ENCODE results near the gene CAMTA2. TPM values are rescaled to one million over a fixed set of nuclear protein-coding genes. Genes with fewer than 3 reads are reported as not detected.

Gene CAMTA2
- total RNA-seq, 1 experiment from 2014 or later: 9.2 TPM

GRCh38 chr17:5034063-5034462 is 46.6 kb upstream of the CAMTA2 start:
- H3K27me3 Mint-ChIP-seq (ENCODE audit: low read depth): peaks cover 26% of the 10 kb centered on the region
- no peak for DNase-seq (ENCODE audit: low spot score)
- H3K9me3 Mint-ChIP-seq: no peaks in the 10 kb centered on the region
- no peak overlapping the region for H3K4me3 Mint-ChIP-seq
- ChIA-PET POLR2A (no interaction called here), CTCF (interaction anchor here (1.2 to 2.9 kb wide), 3 partner anchors 28 to 125 kb away, joined by 5 to 23 read pairs (median 10); no protein-coding TSS in a partner anchor)
- TF ChIP-seq FOXP4 (CRISPR knock-in tag; IDR thresholded peaks at IDR 0.05): no peak
- no peak for TF ChIP-seq ZNF416 (CRISPR knock-in tag; IDR thresholded peaks at IDR 0.05)
- no peak for TF ChIP-seq TP53 (CRISPR knock-in tag; IDR thresholded peaks at IDR 0.05)
- no peak for TF ChIP-seq MAX (CRISPR knock-in tag; IDR thresholded peaks at IDR 0.05)
- TF ChIP-seq ZBTB43 (CRISPR knock-in tag; IDR thresholded peaks at IDR 0.05): no peak
- TF ChIP-seq IRF1 (CRISPR knock-in tag; IDR thresholded peaks at IDR 0.05): no peak
- TF ChIP-seq ZNF219 (CRISPR knock-in tag; IDR thresholded peaks at IDR 0.05; ENCODE audit: borderline replicate concordance): no peak
- no peak for TF ChIP-seq ZMAT4 (CRISPR knock-in tag; IDR thresholded peaks at IDR 0.05)
- no peak for TF ChIP-seq TEAD4 (CRISPR knock-in tag; IDR thresholded peaks at IDR 0.05)
- TF ChIP-seq ESRRA (CRISPR knock-in tag; IDR thresholded peaks at IDR 0.05; ENCODE audit: borderline replicate concordance): no peak
- no peak for TF ChIP-seq NR2C2 (CRISPR knock-in tag; IDR thresholded peaks at IDR 0.05)
- TF ChIP-seq NR3C1 (CRISPR knock-in tag; conservative IDR thresholded peaks at IDR 0.05; ENCODE audit: low read depth): no peak
- no peak for TF ChIP-seq MLX (CRISPR knock-in tag; IDR thresholded peaks at IDR 0.05)
- no peak overlapping the region for H3K27ac Mint-ChIP-seq
- no peaks in the 10 kb centered on the region for H3K36me3 Mint-ChIP-seq
- H3K4me1 Mint-ChIP-seq: no peaks in the 10 kb centered on the region
- no peak for ATAC-seq

GRCh38 chr17:5033352-5034015 is 46.0 kb upstream of the CAMTA2 start:
- DNase-seq (ENCODE audit: low spot score) (peak; percentile 19), ATAC-seq (no peak)
- Mint-ChIP-seq H3K4me3 (no peak overlapping the region), H3K4me1 (no peaks in the 10 kb centered on the region), H3K27ac (no peak overlapping the region), H3K36me3 (no peaks in the 10 kb centered on the region), H3K27me3 (ENCODE audit: low read depth) (peaks cover 26% of the 10 kb centered on the region), H3K9me3 (no peaks in the 10 kb centered on the region)
- ChIA-PET POLR2A (no interaction called here), CTCF (interaction anchor here (2.9 kb wide), 1 partner anchor 125 kb away, joined by 10 read pairs; no protein-coding TSS in a partner anchor)
- no peak for TF ChIP-seq AR (CRISPR knock-in tag; IDR thresholded peaks at IDR 0.05)
- no peak for TF ChIP-seq FOXP1 (CRISPR knock-in tag; IDR thresholded peaks at IDR 0.05; ENCODE audit: borderline replicate concordance)
- TF ChIP-seq NR1H2 (CRISPR knock-in tag; IDR thresholded peaks at IDR 0.05): no peak
- TF ChIP-seq ELF4 (CRISPR knock-in tag; IDR thresholded peaks at IDR 0.05; ENCODE audit: low read depth): no peak
- TF ChIP-seq HMGXB4 (CRISPR knock-in tag; IDR thresholded peaks at IDR 0.05): no peak
- no peak for TF ChIP-seq RORB (CRISPR knock-in tag; IDR thresholded peaks at IDR 0.05)
- TF ChIP-seq SP1 (CRISPR knock-in tag; conservative IDR thresholded peaks at IDR 0.05): no peak
- no peak for TF ChIP-seq CTCF (IDR thresholded peaks at IDR 0.05)
